Activated effector memory CD4-positive, alpha-beta T cell treated with Interleukin-2 at 50 U/mL for 16 hours (primary cell): ENCODE results near the gene ECI2.
"Not testable (repeated sequence)": the region's sequence is repeated elsewhere in the genome, so short reads cannot be mapped to it uniquely, and the experiment has no call there.

Experiments
- DNase-seq: peaks from one replicate; pipeline ENCODE4 v3.0.0-alpha.2; 2020

The ECI2 gene

GRCh38 chr6:4100655-4101054 is 34.7 kb downstream of the ECI2 start:
- DNase-seq, result no peak

GRCh38 chr6:4093288-4093687 is 42.1 kb downstream of the ECI2 start:
- no peak for DNase-seq

DNA sequence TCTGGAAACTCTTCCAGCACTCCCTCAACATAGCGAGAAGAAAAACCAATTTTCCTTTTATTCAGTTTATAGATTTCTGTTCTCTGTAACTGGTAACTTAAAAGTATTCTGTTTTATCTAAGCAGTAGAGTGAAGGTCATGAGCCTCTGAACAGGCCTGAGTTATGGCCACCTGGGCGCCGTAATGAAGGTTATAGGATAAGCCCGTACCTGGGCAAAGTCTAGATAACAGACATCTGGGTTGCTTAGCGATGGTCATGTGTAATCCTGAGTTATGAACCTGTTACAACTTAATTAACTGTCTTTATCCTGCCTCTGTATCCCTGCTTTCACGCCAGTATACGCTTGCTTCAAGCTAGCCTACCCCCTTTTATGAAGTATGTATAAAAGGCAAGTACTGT is 43.4 kb downstream of the ECI2 start:
- no peak for DNase-seq

- DNase-seq, result not testable (repeated sequence)
Measured at GRCh38 chr6:4090043-4090442, 45.3 kb downstream of the ECI2 start.

- DNase-seq, result no peak
Measured at GRCh38 chr6:4088704-4089103, 46.7 kb downstream of the ECI2 start.

DNA sequence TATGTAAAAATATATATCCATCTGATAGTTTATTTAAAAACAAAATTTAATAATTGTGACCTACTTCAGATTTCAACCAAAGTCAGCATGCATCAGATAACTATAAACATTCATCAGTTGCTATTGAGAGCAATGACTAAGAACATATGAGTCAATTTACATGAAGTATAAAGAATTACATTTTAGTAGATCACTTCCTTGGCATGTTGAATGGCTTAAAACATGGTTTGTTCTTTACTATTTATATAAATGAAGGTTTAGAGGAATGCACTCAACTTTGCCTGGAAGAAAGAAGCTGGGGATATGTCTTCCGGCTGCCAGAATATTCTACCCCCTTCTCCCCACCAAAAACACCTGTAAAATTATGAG is 50.1 kb downstream of the ECI2 start:
- no peak for DNase-seq

- DNase-seq, result no peak
Measured at GRCh38 chr6:4084444-4085331, 50.7 kb downstream of the ECI2 start.

DNA sequence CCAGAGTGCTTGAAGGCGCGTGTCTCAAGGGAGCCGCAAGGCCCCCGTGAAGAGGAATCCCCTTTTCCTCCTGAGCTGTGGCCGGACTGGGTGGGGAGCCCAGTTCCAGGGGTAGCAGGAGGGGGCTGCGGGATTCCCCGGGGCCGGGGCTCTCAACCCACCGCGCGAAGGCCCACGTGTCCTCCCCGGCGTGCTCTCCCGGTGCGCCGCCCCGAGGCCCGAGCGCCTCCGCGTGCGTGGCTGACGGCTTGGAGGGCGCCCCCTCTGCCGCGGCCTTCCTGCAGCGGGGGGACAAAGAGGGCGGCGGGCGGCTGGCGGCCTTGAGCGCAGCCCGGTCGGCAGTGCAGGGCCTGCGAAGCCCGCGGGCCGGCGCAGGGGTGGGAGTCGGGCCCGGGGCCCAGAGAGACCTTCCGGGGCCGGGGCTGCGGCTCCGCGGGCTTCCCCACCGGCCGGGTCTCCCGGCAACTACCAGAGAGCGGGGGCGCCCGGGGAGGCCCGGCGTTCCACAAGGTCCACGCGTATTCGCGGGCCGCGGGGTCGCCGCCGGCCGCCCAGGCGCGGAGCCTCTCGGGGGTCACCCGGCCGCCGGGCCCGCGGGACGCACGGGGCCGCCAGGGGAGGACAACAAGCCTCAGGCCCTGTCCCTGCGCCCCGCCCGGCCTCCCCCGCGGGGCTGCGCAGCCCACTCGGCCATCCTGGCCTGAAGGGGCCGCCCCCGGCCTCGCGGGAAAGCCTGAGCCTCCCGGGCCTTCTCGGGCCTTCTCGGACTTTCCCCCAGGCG is 56.5 kb downstream of the ECI2 start, which contains the start of gene FAM217A:
TSS of gene FAM217A (minus strand) at position 447 of the 781 bp plus-strand sequence. CDS start 1,723 bp downstream, outside the sequence.
- DNase-seq, result no peak

DNA sequence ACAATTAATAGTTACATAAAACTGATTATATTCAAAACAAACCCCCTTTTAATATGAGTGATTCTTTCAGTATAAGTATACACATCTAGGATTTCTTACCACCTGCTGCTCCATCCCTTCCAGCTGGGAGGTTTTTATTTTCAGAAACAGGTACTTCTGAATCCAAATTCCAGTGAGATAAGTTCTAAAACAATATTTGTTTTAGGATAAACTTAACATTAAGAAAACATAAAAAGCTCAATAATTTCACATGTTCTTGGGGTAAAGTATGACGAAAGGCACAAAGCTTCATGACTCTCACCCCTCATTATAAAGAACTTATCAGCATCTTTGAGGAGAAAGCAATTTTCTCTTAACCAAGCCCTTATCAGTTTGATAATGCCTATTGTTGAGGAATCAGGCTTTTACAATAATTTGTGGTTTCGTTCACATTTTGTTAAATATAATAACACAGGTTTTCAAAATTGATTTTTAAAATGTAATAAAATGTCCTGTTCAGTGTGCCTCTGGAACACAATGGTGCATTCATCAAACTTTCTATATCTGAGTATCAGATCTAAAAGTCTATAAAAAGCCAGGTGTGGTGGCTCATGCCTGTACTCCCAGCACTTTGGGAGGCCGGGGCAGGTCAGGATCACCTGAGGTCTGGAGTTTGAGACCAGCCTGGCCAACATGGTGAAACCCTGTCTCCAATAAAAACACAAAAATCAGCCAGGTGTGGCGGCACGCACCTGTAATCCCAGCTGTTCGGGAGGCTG is 60.7 kb downstream of the ECI2 start:
- no peak for DNase-seq

DNA sequence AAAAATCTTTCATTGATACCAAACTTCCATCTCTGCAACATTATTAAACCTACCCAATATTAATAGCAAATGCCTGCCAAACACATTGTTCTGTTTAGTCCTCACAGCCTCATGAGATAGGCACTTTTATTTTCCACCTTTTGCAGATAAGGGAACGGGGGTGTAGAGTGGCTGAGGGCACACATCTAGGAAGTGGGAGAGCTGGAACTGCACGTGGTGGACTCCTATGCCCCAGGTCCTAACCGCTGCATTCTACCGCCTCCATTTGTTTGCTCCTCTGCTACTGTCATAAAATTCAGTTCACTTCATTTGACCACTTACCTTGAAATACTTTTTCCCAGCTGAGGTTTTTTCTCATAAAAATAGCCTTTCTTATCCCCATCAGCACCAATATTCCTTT is 64.0 kb downstream of the ECI2 start:
- DNase-seq, result no peak

DNA sequence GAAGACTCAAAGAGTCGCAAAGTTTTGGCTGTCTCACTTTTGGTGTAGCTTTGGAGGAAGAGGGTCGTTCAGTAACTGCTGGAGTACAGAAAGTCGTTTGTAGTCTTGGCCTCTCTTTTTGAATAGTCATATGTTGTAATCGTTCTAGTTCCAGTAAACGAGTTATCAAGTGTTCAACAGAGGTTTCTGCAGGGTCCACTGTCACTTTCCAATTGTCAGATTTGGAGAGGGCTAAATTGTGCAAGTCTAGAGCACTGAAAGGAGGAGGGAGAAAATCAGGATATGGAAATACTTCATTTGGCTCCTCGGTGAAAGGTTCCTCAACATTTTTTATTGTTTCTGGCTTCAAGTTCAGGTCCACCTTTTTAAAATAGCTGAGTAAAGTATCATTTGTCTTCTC is 66.2 kb downstream of the ECI2 start:
- no peak for DNase-seq

GRCh38 chr6:4067673-4068072 is 67.7 kb downstream of the ECI2 start:
- DNase-seq, result no peak

- no peak for DNase-seq
Measured at GRCh38 chr6:4066029-4066755, 69.2 kb downstream of the ECI2 start.
